Sigmoid colon (tissue), 7 donors: ENCODE measurements around the gene FGF3. TPM values are rescaled to one million over a fixed set of nuclear protein-coding genes. Genes with fewer than 3 reads are reported as not detected.
A peak's percentile ranks its signal among the peaks of the same experiment; 100 is the strongest.

ENCODE experiments used
- DNase-seq: peaks from one replicate; pipeline ENCODE4 v3.0.0-alpha.2; 2019
- H3K27ac ChIP-seq, 4 donors: fragments of 200-600 bp; sonication (generic); one replicate each; pipeline ENCODE4 v1.5.1; 2016 to 2019; ENCODE audit warnings: mild to moderate bottlenecking in 1 of 4
- H3K27me3 ChIP-seq, 3 donors: fragments of 200-600 bp; sonication (generic); one replicate each; pipeline ENCODE4 v1.5.1; 2019; ENCODE audit warnings: mild to moderate bottlenecking in 1 of 3
- H3K36me3 ChIP-seq, 4 donors: fragments of 200-600 bp; sonication (generic); one replicate each; pipeline ENCODE4 v1.5.1; 2016 to 2019
- H3K4me1 ChIP-seq, 4 donors: fragments of 200-600 bp; sonication (generic); one replicate each; pipeline ENCODE4 v1.5.1; 2017 to 2019
- H3K4me3 ChIP-seq, 4 donors: fragments of 200-600 bp; sonication (generic); one replicate each; pipeline ENCODE4 v1.5.1; 2017 to 2019; ENCODE audit warnings: mild to moderate bottlenecking in 2 of 4, moderate library complexity in 1 of 4
- H3K9me3 ChIP-seq, 4 donors: fragments of 200-600 bp in 3 of 4; sonication (generic) in 3 of 4; one replicate each; pipeline versions ENCODE4 v1.5.1 to v1.6.1; 2013 to 2019
- CTCF ChIP-seq, 4 experiments: fragments of 450-650 bp in 3 of 4; fragments of 200-600 bp in 1 of 4; IDR thresholded peaks; one replicate each; pipeline ENCODE4 v1.5.1; 2016 to 2019; ENCODE audit warnings: antibody characterized with exemption in 4 of 4, mild to moderate bottlenecking in 3 of 4, moderate library complexity in 2 of 4
- EP300 ChIP-seq, 4 donors: sonication (generic); formaldehyde crosslinking; IDR thresholded peaks; one replicate each; pipeline ENCODE4 v1.6.1; 2017; ENCODE audit warnings: antibody characterized with exemption in 4 of 4
- POLR2A ChIP-seq, 2 donors: fragments of 450-650 bp; IDR thresholded peaks; one replicate each; pipeline ENCODE4 v1.6.1; 2016; ENCODE audit warnings: antibody characterized with exemption in 2 of 2, mild to moderate bottlenecking in 2 of 2, moderate library complexity in 2 of 2
- POLR2AphosphoS5 ChIP-seq, 4 donors: sonication (generic); formaldehyde crosslinking; IDR thresholded peaks; one replicate each; pipeline ENCODE4 v1.6.1; 2017; ENCODE audit warnings: antibody characterized with exemption in 4 of 4
- WGBS, 2 donors: extraction: QIAGEN DNeasy Blood & Tissue Kit; methylation state at CpG; one replicate each; pipeline ENCODE4 v1.1.7; 2013; 5-methylcytosine and 5-hydroxymethylcytosine counted together
- intact Hi-C: fragments of 100-400 bp; cut with DNase I; formaldehyde crosslinking; loops from one replicate; pipeline ENCODE4 v1.15.1; 2023
- polyA plus RNA-seq, 3 donors: library from polyadenylated mRNA; stranded (reverse); fragments of 200-250 nt; gene quantifications; one replicate each; pipeline ENCODE4 v1.2.3, GENCODE V29; 2013
- total RNA-seq, 4 donors: library from RNA; depleted of rRNA; stranded (reverse); fragments of >200 nt; gene quantifications; one replicate each; pipeline ENCODE4 v1.1.0, GENCODE V29; 2016
- donor health status: healthy with polysubstance abuse.
- donor health status: Bipolar disorder and iron deficiency.
- donor health status: healthy.

Gene FGF3
- total and polyA plus RNA-seq, 7 donors: not detected

GRCh38 chr11:69803604-69804218 is 15.5 kb downstream of the FGF3 start:
- no peaks in the 10 kb centered on the region for H3K4me1 ChIP-seq
- H3K27ac ChIP-seq: no peak overlapping the region
- no peak for TF ChIP-seq EP300 (IDR thresholded peaks at IDR 0.05)
- no peak for TF ChIP-seq CTCF (IDR thresholded peaks at IDR 0.05)
- TF ChIP-seq POLR2A (IDR thresholded peaks at IDR 0.05): no peak
- TF ChIP-seq POLR2AphosphoS5 (IDR thresholded peaks at IDR 0.05): no peak
- no peaks in the 10 kb centered on the region for H3K36me3 ChIP-seq
- intact Hi-C loops: no loop called here
- H3K9me3 ChIP-seq: no peaks in the 10 kb centered on the region
- H3K27me3 ChIP-seq: peaks cover 0 to 4% (median 0%) of the 10 kb centered on the region in 3 donors
- H3K4me3 ChIP-seq: no peak overlapping the region
- no peak for DNase-seq

- Histone ChIP-seq H3K4me1 (no peaks in the 10 kb centered on the region), H3K4me3 (no peak overlapping the region), H3K27me3 (no peaks in the 10 kb centered on the region), H3K9me3 (no peaks in the 10 kb centered on the region), H3K36me3 (no peaks in the 10 kb centered on the region), H3K27ac (no peak overlapping the region)
- no peak for TF ChIP-seq CTCF (IDR thresholded peaks at IDR 0.05)
- TF ChIP-seq EP300 (IDR thresholded peaks at IDR 0.05): no peak
- no peak for TF ChIP-seq POLR2AphosphoS5 (IDR thresholded peaks at IDR 0.05)
- TF ChIP-seq POLR2A (IDR thresholded peaks at IDR 0.05): no peak
- intact Hi-C loops: no loop called here
- 84 to 90% methylated on average over 2 of the region's 2 CpGs for WGBS, 2 donors
- no peak for DNase-seq
Observed at GRCh38 chr11:69803022-69803421, 16.2 kb downstream of the FGF3 start.

GRCh38 chr11:69802590-69802989 is 16.6 kb downstream of the FGF3 start:
- intact Hi-C loops: no loop called here
- TF ChIP-seq EP300 (IDR thresholded peaks at IDR 0.05) (no peak), CTCF (IDR thresholded peaks at IDR 0.05) (no peak), POLR2A (IDR thresholded peaks at IDR 0.05) (no peak), POLR2AphosphoS5 (IDR thresholded peaks at IDR 0.05) (no peak)
- 55 to 69% methylated on average over 1 of the region's 1 CpG for WGBS, 2 donors
- Histone ChIP-seq H3K27ac (no peak overlapping the region), H3K27me3 (no peaks in the 10 kb centered on the region), H3K4me1 (no peaks in the 10 kb centered on the region), H3K36me3 (no peaks in the 10 kb centered on the region), H3K4me3 (no peak overlapping the region), H3K9me3 (no peaks in the 10 kb centered on the region)
- DNase-seq: no peak

- Histone ChIP-seq H3K36me3 (no peaks in the 10 kb centered on the region), H3K4me1 (no peaks in the 10 kb centered on the region), H3K4me3 (no peak overlapping the region), H3K27ac (no peak overlapping the region), H3K27me3 (no peaks in the 10 kb centered on the region), H3K9me3 (no peaks in the 10 kb centered on the region)
- no peak for DNase-seq
- TF ChIP-seq POLR2A (IDR thresholded peaks at IDR 0.05) (no peak), CTCF (IDR thresholded peaks at IDR 0.05) (peak in 3 of 4 experiments; percentile 32 to 40 (median 36))
- WGBS, 2 donors: 34 to 40% methylated on average over 15 of the region's 15 CpGs
- intact Hi-C loops: no loop called here
Observed at GRCh38 chr11:69801513-69802335, 17.5 kb downstream of the FGF3 start.
